Heart right ventricle (tissue), 16 donors: ENCODE results near the gene SUPT7L. TPM values are rescaled to one million over a fixed set of nuclear protein-coding genes. Genes with fewer than 3 reads are reported as not detected.

Experiments used
- ATAC-seq, 8 donors: fragments of 200-7000 bp; cut with Tn5 transposase; one replicate each; pipeline ENCODE4 v1.9.1; 2020; ENCODE audit warnings: mild to moderate bottlenecking in 8 of 8, moderate library complexity in 8 of 8, moderate number of reproducible peaks in 1 of 8
- DNase-seq, 2 donors: peaks; one replicate each; pipeline ENCODE4 v3.0.0-alpha.2; 2020
- H3K27ac ChIP-seq, 10 donors: fragments of 200-600 bp; sonication (generic) in 2 of 10; one replicate each; pipeline versions ENCODE4 v1.5.0 to v1.8.0; 2020 to 2022; ENCODE audit warnings: mild to moderate bottlenecking in 3 of 10
- H3K27me3 ChIP-seq, 7 donors: fragments of 200-600 bp; one replicate each; pipeline ENCODE4 v1.8.0; 2021 to 2022; ENCODE audit warnings: mild to moderate bottlenecking in 2 of 7
- H3K36me3 ChIP-seq, 9 donors: fragments of 200-600 bp; sonication (generic) in 1 of 9; one replicate each; pipeline versions ENCODE4 v1.5.0 to v1.8.0; 2020 to 2022; ENCODE audit warnings: mild to moderate bottlenecking in 2 of 9
- H3K4me1 ChIP-seq, 9 donors: fragments of 200-600 bp; sonication (generic) in 1 of 9; one replicate each; pipeline versions ENCODE4 v1.5.0 to v1.8.0; 2020 to 2022; ENCODE audit warnings: mild to moderate bottlenecking in 4 of 9
- H3K4me3 ChIP-seq, 10 donors: fragments of 200-600 bp; sonication (generic) in 2 of 10; one replicate each; pipeline versions ENCODE4 v1.5.0 to v1.8.0; 2020 to 2022; ENCODE audit warnings: mild to moderate bottlenecking in 7 of 10, moderate library complexity in 2 of 10
- H3K9me3 ChIP-seq, 11 donors: fragments of 200-600 bp in 10 of 11; sonication (generic) in 2 of 11; one replicate each; pipeline versions ENCODE4 v1.5.0 to v1.8.0; 2013 to 2022; ENCODE audit warnings: mild to moderate bottlenecking in 2 of 11, control low read depth in 1 of 11, moderate library complexity in 1 of 11
- WGBS, 2 donors: extraction: QIAGEN DNeasy Blood & Tissue Kit; methylation state at CpG; one replicate each; pipeline ENCODE4 v1.1.7; 2013; ENCODE audit warnings: inconsistent platforms in 1 of 2; 5-methylcytosine and 5-hydroxymethylcytosine counted together
- intact Hi-C, 10 donors: fragments of 100-400 bp; cut with DNase I; formaldehyde crosslinking; loops; one replicate each; pipeline versions ENCODE4 v1.11.1 to v1.14.2; 2022
- polyA plus RNA-seq, 2 donors: library from polyadenylated mRNA; stranded (reverse); fragments of 200-250 nt; gene quantifications; one replicate each; pipeline ENCODE4 v1.2.3, GENCODE V29; 2013
- total RNA-seq, 10 donors: library from RNA; stranded (reverse); fragmentation: NEBNext Ultra II Directional in 3 of 10; extraction: Animal tissue kit (Norgen Biotek cat#: 25700) in 3 of 10; gene quantifications; one replicate each; pipeline versions ENCODE4 v1.2.1 to v1.2.4, GENCODE V29; 2021 to 2023
- TF ChIP-seq, protein P1 (sequence below), 9 donors: fragments of 200-600 bp; sonication (generic) in 2 of 9; IDR thresholded peaks; one replicate each; pipeline versions ENCODE4 v1.5.0 to v1.8.0; 2021 to 2022; ENCODE audit warnings: antibody characterized with exemption in 9 of 9, mild to moderate bottlenecking in 5 of 9, moderate library complexity in 1 of 9
- donor health status: Arrhythmogenic right ventricular cardiomyopathy.
- donor health status: ischemic (EF 13 %, LVEDD 7.1; RV severe dilation, severe dysfunction).
- donor health status: healthy with polysubstance abuse.
- donor health status: DM: no; HTN: yes; CAD: no.
- donor health status: DM: no; HTN: no; CAD: no.
- donor health status: ischemic (EF 25% LVEDD 6.9; RV normal size, moderate dysfunction).
- donor health status: ischemic (EF 25% LVEDD 5.7; RV mildly dilated, moderate dysfunction).
- donor health status: healthy.
- donor health status: DM: yes; HTN: yes; CAD: no.
- donor health status: Ischemic cardiomyopathy.
- donor health status: ischemic (EF 35%, LVEDD 5.7; RV mildly dilated, moderate dysfunction).
- donor health status: nonischemic (EF 11% LVEDD 7.7; RV severe dilation, severe dysfunction).
- donor health status: DM: yes; HTN: yes; CAD: no.
- donor health status: PGD.
- donor health status: ischemic (EF 29% LVEDD 5.4; RV normal size, mild dysfunction).
- donor health status: nonischemic (EF 23%, LVEDD 6.1; RV moderate dilation, normal function).

The SUPT7L gene
- total and polyA plus RNA-seq, 12 donors = 18.4 to 42.3 (median 26.0) TPM

- H3K27me3 ChIP-seq = no peaks in the 10 kb centered on the region
- H3K4me1 ChIP-seq = peaks cover 0 to 5% (median 0%) of the 10 kb centered on the region in 9 donors
- DNase-seq (peak in 1 of 2 donors; percentile 19), ATAC-seq (peak; percentile 34 to 95 (median 80))
- 44 to 49% methylated on average over 5 of the region's 5 CpGs for WGBS, 2 donors
- H3K9me3 ChIP-seq = no peaks in the 10 kb centered on the region
- H3K4me3 ChIP-seq = no peak overlapping the region
- H3K36me3 ChIP-seq = peaks cover 0 to 97% (median 60%) of the 10 kb centered on the region in 9 donors
- intact Hi-C loops = no loop called here
- peak overlapping the region in 1 of 10 donors; percentile 36 for H3K27ac ChIP-seq
- TF ChIP-seq, protein P1, sequence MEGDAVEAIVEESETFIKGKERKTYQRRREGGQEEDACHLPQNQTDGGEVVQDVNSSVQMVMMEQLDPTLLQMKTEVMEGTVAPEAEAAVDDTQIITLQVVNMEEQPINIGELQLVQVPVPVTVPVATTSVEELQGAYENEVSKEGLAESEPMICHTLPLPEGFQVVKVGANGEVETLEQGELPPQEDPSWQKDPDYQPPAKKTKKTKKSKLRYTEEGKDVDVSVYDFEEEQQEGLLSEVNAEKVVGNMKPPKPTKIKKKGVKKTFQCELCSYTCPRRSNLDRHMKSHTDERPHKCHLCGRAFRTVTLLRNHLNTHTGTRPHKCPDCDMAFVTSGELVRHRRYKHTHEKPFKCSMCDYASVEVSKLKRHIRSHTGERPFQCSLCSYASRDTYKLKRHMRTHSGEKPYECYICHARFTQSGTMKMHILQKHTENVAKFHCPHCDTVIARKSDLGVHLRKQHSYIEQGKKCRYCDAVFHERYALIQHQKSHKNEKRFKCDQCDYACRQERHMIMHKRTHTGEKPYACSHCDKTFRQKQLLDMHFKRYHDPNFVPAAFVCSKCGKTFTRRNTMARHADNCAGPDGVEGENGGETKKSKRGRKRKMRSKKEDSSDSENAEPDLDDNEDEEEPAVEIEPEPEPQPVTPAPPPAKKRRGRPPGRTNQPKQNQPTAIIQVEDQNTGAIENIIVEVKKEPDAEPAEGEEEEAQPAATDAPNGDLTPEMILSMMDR (IDR thresholded peaks at IDR 0.05) = no peak
These were observed 9.5 kb upstream of the SUPT7L start for GRCh38 chr2:27672723-27673486.

DNA sequence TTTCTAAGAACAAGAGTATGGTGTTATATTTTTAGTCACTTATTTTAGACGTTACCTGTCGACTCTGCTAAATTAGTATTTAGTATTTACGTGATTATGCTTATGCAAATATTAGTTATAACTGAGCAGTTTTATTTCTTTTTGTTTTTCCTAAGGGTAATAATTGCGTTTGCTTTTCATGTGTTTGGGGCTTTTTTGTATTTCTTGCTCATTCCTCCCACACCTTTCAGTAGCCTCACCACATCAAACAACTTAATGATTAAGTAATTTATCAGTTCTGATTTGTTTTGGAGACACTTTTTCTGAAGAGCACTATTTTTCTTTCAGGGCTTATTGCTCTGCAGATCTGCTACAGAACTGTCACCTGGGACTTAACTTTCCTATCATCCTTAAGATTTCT, 7.8 kb upstream of the SUPT7L start:
- Histone ChIP-seq H3K9me3 (no peaks in the 10 kb centered on the region), H3K27ac (no peak overlapping the region), H3K36me3 (peaks cover 0 to 97% (median 57%) of the 10 kb centered on the region in 9 donors), H3K4me1 (peaks cover 0 to 16% (median 0%) of the 10 kb centered on the region in 9 donors), H3K4me3 (no peak overlapping the region), H3K27me3 (no peaks in the 10 kb centered on the region)
- ATAC-seq (no peak), DNase-seq (no peak)
- intact Hi-C loops = no loop called here
- TF ChIP-seq, protein P1 (IDR thresholded peaks at IDR 0.05) = no peak
- 94 to 96% methylated on average over 4 of the region's 4 CpGs for WGBS, 2 donors

- WGBS, 2 donors = 65 to 67% methylated on average over 1 of the region's 1 CpG
- Histone ChIP-seq H3K27me3 (no peaks in the 10 kb centered on the region), H3K36me3 (peaks cover 0 to 72% (median 50%) of the 10 kb centered on the region in 9 donors), H3K9me3 (no peaks in the 10 kb centered on the region), H3K27ac (peak overlapping the region in 1 of 10 donors; percentile 48), H3K4me1 (peaks cover 0 to 41% (median 25%) of the 10 kb centered on the region in 9 donors), H3K4me3 (no peak overlapping the region)
- ATAC-seq (no peak), DNase-seq (no peak)
- TF ChIP-seq, protein P1 (IDR thresholded peaks at IDR 0.05) = no peak
- intact Hi-C loops = no loop called here
These were observed 4.0 kb upstream of the SUPT7L start for GRCh38 chr2:27667446-27667845.

- ATAC-seq (no peak), DNase-seq (no peak)
- peak overlapping the region in 3 of 10 donors; percentile 95 to 98 (median 97) for H3K27ac ChIP-seq
- H3K4me3 ChIP-seq = peak overlapping the region; percentile 80 to 98 (median 89)
- intact Hi-C loops = no loop called here
- H3K27me3 ChIP-seq = no peaks in the 10 kb centered on the region
- peaks cover 0 to 49% (median 30%) of the 10 kb centered on the region in 9 donors for H3K4me1 ChIP-seq
- TF ChIP-seq, protein P1 (IDR thresholded peaks at IDR 0.05) = no peak
- peaks cover 0 to 71% (median 47%) of the 10 kb centered on the region in 9 donors for H3K36me3 ChIP-seq
- H3K9me3 ChIP-seq = no peaks in the 10 kb centered on the region
- WGBS, 2 donors = 84 to 89% methylated on average over 16 of the region's 16 CpGs
These were observed 1.4 kb upstream of the SUPT7L start for GRCh38 chr2:27664622-27665363.
